Muscle of leg (tissue), 9 donors: ENCODE results near the gene GNA12. TPM values are rescaled to one million over a fixed set of nuclear protein-coding genes. Genes with fewer than 3 reads are reported as not detected.

Experiments used
- polyA plus RNA-seq, 8 donors: library from polyadenylated mRNA; unstranded; fragments of 120-200 nt; gene quantifications; one replicate each; pipeline versions ENCODE4 v1.2.1 to v1.2.3, GENCODE V29; 2013; ENCODE audit warnings: inconsistent platforms in 1 of 8, low replicate concordance in 1 of 8; ENCODE audit not compliant: insufficient read length in 8 of 8, insufficient read depth in 1 of 8
- total RNA-seq: library from RNA; stranded (reverse); fragments of 120-200 nt; gene quantifications from one replicate; pipeline ENCODE4 v1.2.4, GENCODE V29; 2013

Gene GNA12
- total and polyA plus RNA-seq, 9 donors = 6.6 to 40.4 (median 31.6) TPM

Other genes with a start within 250 kb of the GNA12 start
- gene TTYH3, start 212.3 kb downstream of the GNA12 start, total RNA-seq = 21.1 TPM
- gene TTYH3, start 212.3 kb downstream of the GNA12 start, polyA plus RNA-seq = 100 to 1,000 TPM in 6 of 8 donors, 10 to 100 TPM in 2; 58.4 to 136 (median 101) TPM
- 0.13 TPM for gene AMZ1, start 156.1 kb downstream of the GNA12 start, total RNA-seq
- gene AMZ1, start 156.1 kb downstream of the GNA12 start, polyA plus RNA-seq = under 1 TPM; 0.04 to 0.23 (median 0.16) TPM
- gene CARD11, start 199.6 kb upstream of the GNA12 start, total RNA-seq = 0.09 TPM
- under 1 TPM; 0.19 to 0.55 (median 0.37) TPM for gene CARD11, start 199.6 kb upstream of the GNA12 start, polyA plus RNA-seq